HFFc6 (cell line): Measurements from ENCODE around the gene STAT1. TPM values are rescaled to one million over a fixed set of nuclear protein-coding genes. Genes with fewer than 3 reads are reported as not detected.

Experiments used
- DNase-seq: peaks from one replicate; pipeline ENCODE4 v3.0.0-alpha.2; 2018
- H3K27ac Mint-ChIP-seq: 2 replicates; pipeline ENCODE4 v1.8.0; 2020; ENCODE audit warnings: mild to moderate bottlenecking, mixed read lengths
- H3K27me3 Mint-ChIP-seq: 2 replicates; pipeline ENCODE4 v1.8.0; 2021; ENCODE audit warnings: mild to moderate bottlenecking, moderate library complexity, mixed read lengths; ENCODE audit not compliant: insufficient read depth
- H3K36me3 Mint-ChIP-seq: 2 replicates; pipeline ENCODE4 v1.8.0; 2021; ENCODE audit warnings: low read depth, mixed read lengths
- H3K4me1 Mint-ChIP-seq: 2 replicates; pipeline ENCODE4 v1.8.0; 2020; ENCODE audit warnings: low read depth, mixed read lengths
- H3K4me3 Mint-ChIP-seq: 2 replicates; pipeline ENCODE4 v1.8.0; 2020; ENCODE audit warnings: mild to moderate bottlenecking, moderate library complexity, mixed read lengths
- H3K9me3 Mint-ChIP-seq: 2 replicates; pipeline ENCODE4 v1.8.0; 2020; ENCODE audit warnings: mild to moderate bottlenecking, mixed read lengths
- total RNA-seq, 6 experiments: library from RNA; stranded (reverse); fragmentation: NEBNext Ultra II Directional; extraction: Animal tissue kit (Norgen Biotek cat#: 25700); gene quantifications; 2 replicates in 1 of 6; 3 replicates in 5 of 6; pipeline ENCODE4 v1.2.3, GENCODE V29; 2021
- TF ChIP-seq, protein P1 (sequence below): fragments of 200-600 bp; sonication (generic); IDR thresholded peaks from 2 replicates; pipeline ENCODE4 v1.5.0; 2021; ENCODE audit warnings: antibody characterized with exemption, mild to moderate bottlenecking

The STAT1 gene
- total RNA-seq, 6 experiments from 2014 or later, result 91.6 to 154 (median 138) TPM

DNA sequence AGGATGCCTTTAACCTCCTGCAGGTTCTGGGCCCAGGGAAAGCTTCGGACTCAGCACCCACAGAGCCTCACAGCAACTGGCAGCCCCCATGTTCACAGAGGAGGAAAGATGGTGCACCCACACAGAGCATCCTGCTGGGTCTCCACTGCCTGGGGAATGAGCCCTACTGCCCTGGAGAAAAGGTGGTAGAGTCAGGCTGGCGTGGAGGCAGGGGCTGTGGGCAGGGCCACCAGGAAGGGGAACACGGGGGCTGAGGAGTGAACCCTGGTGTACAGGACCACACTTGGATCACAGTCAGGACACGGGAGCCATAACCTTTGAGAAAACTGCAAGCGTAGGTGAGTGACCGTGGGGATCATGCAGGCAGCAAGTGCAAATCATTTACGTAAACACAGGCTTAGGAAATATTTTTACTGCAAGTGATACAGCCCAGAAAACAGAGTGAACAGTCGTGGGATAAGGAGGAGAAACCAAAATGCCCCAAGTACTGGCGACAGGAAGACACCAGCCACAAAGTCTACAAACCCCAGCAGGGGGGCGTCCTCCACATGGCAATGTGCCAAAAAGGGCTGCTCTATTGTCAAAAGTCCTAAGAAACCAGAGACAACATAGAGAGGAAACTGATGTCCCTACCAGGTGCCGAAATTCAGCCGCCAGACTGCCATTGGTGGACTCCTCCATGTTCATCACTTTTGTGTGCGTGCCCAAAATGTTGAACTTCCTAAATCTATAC lies 27.6 kb downstream of the STAT1 start:
- H3K4me1 Mint-ChIP-seq, result peaks cover 19% of the 10 kb centered on the region
- DNase-seq, result no peak
- H3K27me3 Mint-ChIP-seq, result peaks cover 18% of the 10 kb centered on the region
- no peaks in the 10 kb centered on the region; the same call in 1 of the 2 replicates for H3K9me3 Mint-ChIP-seq
- H3K27ac Mint-ChIP-seq, result no peak overlapping the region
- TF ChIP-seq, protein P1, sequence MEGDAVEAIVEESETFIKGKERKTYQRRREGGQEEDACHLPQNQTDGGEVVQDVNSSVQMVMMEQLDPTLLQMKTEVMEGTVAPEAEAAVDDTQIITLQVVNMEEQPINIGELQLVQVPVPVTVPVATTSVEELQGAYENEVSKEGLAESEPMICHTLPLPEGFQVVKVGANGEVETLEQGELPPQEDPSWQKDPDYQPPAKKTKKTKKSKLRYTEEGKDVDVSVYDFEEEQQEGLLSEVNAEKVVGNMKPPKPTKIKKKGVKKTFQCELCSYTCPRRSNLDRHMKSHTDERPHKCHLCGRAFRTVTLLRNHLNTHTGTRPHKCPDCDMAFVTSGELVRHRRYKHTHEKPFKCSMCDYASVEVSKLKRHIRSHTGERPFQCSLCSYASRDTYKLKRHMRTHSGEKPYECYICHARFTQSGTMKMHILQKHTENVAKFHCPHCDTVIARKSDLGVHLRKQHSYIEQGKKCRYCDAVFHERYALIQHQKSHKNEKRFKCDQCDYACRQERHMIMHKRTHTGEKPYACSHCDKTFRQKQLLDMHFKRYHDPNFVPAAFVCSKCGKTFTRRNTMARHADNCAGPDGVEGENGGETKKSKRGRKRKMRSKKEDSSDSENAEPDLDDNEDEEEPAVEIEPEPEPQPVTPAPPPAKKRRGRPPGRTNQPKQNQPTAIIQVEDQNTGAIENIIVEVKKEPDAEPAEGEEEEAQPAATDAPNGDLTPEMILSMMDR, result no peak
- peak overlapping the region; percentile 17; the same call in 1 of the 2 replicates for H3K4me3 Mint-ChIP-seq
- H3K36me3 Mint-ChIP-seq, result peaks cover 68% of the 10 kb centered on the region

DNA sequence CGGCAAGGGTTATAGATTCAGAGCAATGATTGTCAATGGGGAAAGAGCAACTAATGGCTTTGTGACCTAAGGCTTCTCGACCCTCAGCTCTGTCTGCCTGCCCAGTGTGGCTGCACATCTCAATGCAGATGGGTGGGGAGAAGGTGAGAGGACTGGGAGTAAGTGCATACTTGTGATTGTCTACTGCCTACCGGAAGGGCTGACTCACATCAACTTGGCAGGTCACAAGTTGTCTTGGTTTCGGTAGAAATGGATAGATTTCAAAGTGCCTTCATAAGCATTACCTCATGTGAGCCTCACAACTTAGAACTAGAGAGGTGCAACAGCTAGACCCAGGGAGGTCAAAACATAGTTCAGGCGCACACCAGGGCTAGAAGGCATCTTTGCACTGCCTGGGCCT lies 29.4 kb downstream of the STAT1 start:
- Mint-ChIP-seq H3K4me1 (peaks cover 30% of the 10 kb centered on the region), H3K27ac (peak overlapping the region; percentile 52), H3K27me3 (peaks cover 23% of the 10 kb centered on the region), H3K36me3 (peaks cover 76% of the 10 kb centered on the region), H3K9me3 (no peaks in the 10 kb centered on the region; the same call in 1 of the 2 replicates), H3K4me3 (no peak overlapping the region)
- DNase-seq, result peak; percentile 57
- TF ChIP-seq, protein P1, result no peak

DNA sequence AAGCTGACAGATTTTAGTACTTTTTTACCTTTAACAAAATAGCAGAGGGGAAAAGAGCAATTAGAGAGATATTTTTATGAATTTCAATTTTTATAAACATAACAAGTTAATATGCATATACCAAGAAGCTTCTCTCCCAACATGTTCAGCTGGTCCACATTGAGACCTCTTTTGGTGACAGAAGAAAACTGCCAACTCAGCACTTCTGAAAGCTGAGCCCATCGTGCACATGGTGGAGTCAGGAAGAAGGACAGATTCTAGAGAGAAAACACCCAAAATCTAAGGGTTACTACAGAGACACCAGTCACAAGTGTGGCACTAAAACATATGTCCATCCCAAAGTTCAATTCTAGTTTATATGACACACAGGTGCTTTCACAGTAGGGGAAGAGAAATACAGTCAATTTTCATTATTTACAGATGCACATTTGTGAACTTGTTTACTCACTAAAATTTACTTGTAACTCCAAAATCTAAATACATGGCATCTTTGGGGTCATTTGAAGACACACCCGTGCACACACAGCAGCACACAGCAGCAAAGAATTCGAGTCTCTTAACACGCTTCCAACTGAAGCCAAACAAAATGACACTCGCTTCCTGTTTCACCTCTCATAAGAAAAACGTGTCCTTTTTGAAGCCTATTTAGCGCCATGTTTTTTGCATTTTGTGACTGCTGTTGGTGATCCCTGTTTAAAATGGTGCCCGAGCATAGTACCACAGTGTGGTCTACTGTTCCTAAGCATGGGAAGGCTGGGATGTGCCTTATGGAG lies 31.5 kb downstream of the STAT1 start:
- TF ChIP-seq, protein P1, result no peak
- Mint-ChIP-seq H3K4me1 (peaks cover 51% of the 10 kb centered on the region), H3K9me3 (no peaks in the 10 kb centered on the region; the same call in 1 of the 2 replicates), H3K4me3 (no peak overlapping the region; the same call in 1 of the 2 replicates), H3K27me3 (peaks cover 23% of the 10 kb centered on the region), H3K36me3 (peaks cover 90% of the 10 kb centered on the region), H3K27ac (no peak overlapping the region)
- DNase-seq, result no peak

DNA sequence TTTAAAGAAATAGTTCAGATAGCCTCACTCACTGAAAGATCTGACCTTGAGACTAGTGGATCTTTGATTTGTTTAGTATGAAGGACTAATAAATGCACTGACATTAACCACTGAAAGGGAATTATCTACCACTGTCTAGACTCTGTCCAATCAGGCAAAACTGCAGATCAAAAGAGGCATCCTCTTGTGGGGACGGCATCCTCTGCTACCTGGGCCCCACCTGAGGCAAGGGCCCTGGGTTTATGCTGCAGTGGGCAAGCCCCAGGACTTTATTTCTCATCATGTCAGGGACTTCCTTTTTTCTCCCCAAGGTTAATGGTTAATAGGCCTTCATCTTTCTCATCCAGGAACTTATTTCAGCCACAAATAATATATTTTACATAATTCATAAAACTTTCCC lies 32.2 kb downstream of the STAT1 start:
- peaks cover 23% of the 10 kb centered on the region for H3K27me3 Mint-ChIP-seq
- no peak overlapping the region for H3K27ac Mint-ChIP-seq

DNA sequence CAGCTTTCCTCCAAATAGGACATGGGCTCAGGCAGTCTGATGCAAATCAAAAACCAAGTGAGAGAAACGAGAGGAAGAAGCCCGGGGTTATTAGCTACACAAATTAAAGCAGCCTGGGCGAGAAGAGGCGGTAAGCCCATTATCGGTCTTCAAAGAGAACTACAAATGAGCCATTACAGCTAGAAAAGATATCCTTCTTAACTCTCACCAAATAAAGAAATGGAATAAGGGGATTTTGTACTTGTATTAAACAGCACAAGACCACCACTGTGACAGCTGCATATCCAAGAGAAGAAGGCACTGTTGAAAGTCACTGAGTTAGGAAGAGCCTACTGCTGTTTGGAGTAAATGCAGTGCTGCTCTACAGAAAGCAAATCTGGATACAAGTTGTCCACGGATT lies 32.6 kb downstream of the STAT1 start:
- TF ChIP-seq, protein P1, result no peak
- H3K36me3 Mint-ChIP-seq, result peaks cover 91% of the 10 kb centered on the region
- H3K4me1 Mint-ChIP-seq, result peaks cover 53% of the 10 kb centered on the region
- no peak for DNase-seq
- peaks cover 22% of the 10 kb centered on the region for H3K27me3 Mint-ChIP-seq
- no peak overlapping the region for H3K4me3 Mint-ChIP-seq
- no peak overlapping the region for H3K27ac Mint-ChIP-seq
- H3K9me3 Mint-ChIP-seq, result no peaks in the 10 kb centered on the region; the same call in 1 of the 2 replicates

More for the DNA sequence above, 32.2 kb downstream of the STAT1 start:
- no peak for DNase-seq
- TF ChIP-seq, protein P1, result no peak
- Mint-ChIP-seq H3K36me3 (peaks cover 89% of the 10 kb centered on the region), H3K4me1 (peaks cover 53% of the 10 kb centered on the region), H3K9me3 (no peaks in the 10 kb centered on the region; the same call in 1 of the 2 replicates), H3K4me3 (no peak overlapping the region)
